Effector memory CD4-positive, alpha-beta T cell (primary cell): Measurements from ENCODE around the gene STK24.

ENCODE experiments used
- DNase-seq, 3 donors: peaks; one replicate each; pipeline ENCODE4 v3.0.0-alpha.2; 2020
- H3K27ac ChIP-seq: 2 replicates; pipeline ENCODE4 v1.7.0; 2013; ENCODE audit warnings: mild to moderate bottlenecking, low read length, moderate library complexity; ENCODE audit not compliant: insufficient read depth, poor library complexity, severe bottlenecking
- H3K27me3 ChIP-seq: replicated peaks from 2 replicates; pipeline ENCODE4 v1.7.0; 2013; ENCODE audit warnings: mild to moderate bottlenecking, low read length; ENCODE audit not compliant: insufficient read depth, control insufficient read depth, poor library complexity, severe bottlenecking
- H3K36me3 ChIP-seq: 2 replicates; pipeline ENCODE4 v1.7.0; 2013; ENCODE audit warnings: mild to moderate bottlenecking, low read length, moderate library complexity; ENCODE audit not compliant: control insufficient read depth, insufficient read depth
- H3K4me1 ChIP-seq: 2 replicates; pipeline ENCODE4 v1.7.0; 2013; ENCODE audit warnings: low read length, mild to moderate bottlenecking; ENCODE audit not compliant: control insufficient read depth, insufficient read depth, poor library complexity, severe bottlenecking
- H3K4me3 ChIP-seq: 2 replicates; pipeline ENCODE4 v1.7.0; 2013; ENCODE audit warnings: low read length, low read depth, mild to moderate bottlenecking; ENCODE audit not compliant: insufficient read depth, poor library complexity, severe bottlenecking
- H3K9me3 ChIP-seq: 2 replicates; pipeline ENCODE4 v1.7.0; 2013; ENCODE audit warnings: mild to moderate bottlenecking, low read length, moderate library complexity; ENCODE audit not compliant: control insufficient read depth

Gene STK24

GRCh38 chr13:98524793-98525192 is 52.1 kb downstream of the STK24 start:
- no peaks in the 10 kb centered on the region for H3K9me3 ChIP-seq
- H3K27me3 ChIP-seq: no peaks in the 10 kb centered on the region
- no peak for DNase-seq
- H3K27ac ChIP-seq: peak overlapping the region; percentile 59
- peaks cover 66% of the 10 kb centered on the region for H3K4me1 ChIP-seq
- no peaks in the 10 kb centered on the region for H3K36me3 ChIP-seq
- H3K4me3 ChIP-seq: no peak overlapping the region

- Histone ChIP-seq H3K4me1 (peaks cover 62% of the 10 kb centered on the region), H3K9me3 (no peaks in the 10 kb centered on the region), H3K36me3 (no peaks in the 10 kb centered on the region), H3K27ac (peak overlapping the region; percentile 59), H3K4me3 (no peak overlapping the region), H3K27me3 (no peaks in the 10 kb centered on the region)
- DNase-seq: peak; percentile 24 to 66 (median 41)
Measured at GRCh38 chr13:98524391-98524790, 52.5 kb downstream of the STK24 start.

- Histone ChIP-seq H3K4me1 (peaks cover 55% of the 10 kb centered on the region), H3K27me3 (no peaks in the 10 kb centered on the region), H3K4me3 (no peak overlapping the region), H3K27ac (peak overlapping the region; percentile 59), H3K9me3 (no peaks in the 10 kb centered on the region), H3K36me3 (no peaks in the 10 kb centered on the region)
- DNase-seq: no peak
Measured at GRCh38 chr13:98523455-98524102, 53.3 kb downstream of the STK24 start.

GRCh38 chr13:98522371-98522770 is 54.5 kb downstream of the STK24 start:
- Histone ChIP-seq H3K27me3 (no peaks in the 10 kb centered on the region), H3K4me1 (peaks cover 59% of the 10 kb centered on the region), H3K9me3 (no peaks in the 10 kb centered on the region), H3K36me3 (no peaks in the 10 kb centered on the region), H3K27ac (peak overlapping the region; percentile 59), H3K4me3 (no peak overlapping the region)
- DNase-seq: no peak

- Histone ChIP-seq H3K36me3 (no peaks in the 10 kb centered on the region), H3K27ac (peak overlapping the region; percentile 10), H3K9me3 (no peaks in the 10 kb centered on the region), H3K4me3 (no peak overlapping the region), H3K4me1 (peaks cover 63% of the 10 kb centered on the region), H3K27me3 (no peaks in the 10 kb centered on the region)
- no peak for DNase-seq
Measured at GRCh38 chr13:98521461-98522247, 55.3 kb downstream of the STK24 start.

GRCh38 chr13:98520674-98521449 is 56.0 kb downstream of the STK24 start:
- Histone ChIP-seq H3K27ac (no peak overlapping the region), H3K4me3 (no peak overlapping the region), H3K4me1 (peaks cover 63% of the 10 kb centered on the region), H3K9me3 (no peaks in the 10 kb centered on the region), H3K36me3 (no peaks in the 10 kb centered on the region), H3K27me3 (no peaks in the 10 kb centered on the region)
- no peak for DNase-seq

GRCh38 chr13:98519976-98520375 is 56.9 kb downstream of the STK24 start:
- peak overlapping the region; percentile 19 for H3K27ac ChIP-seq

GRCh38 chr13:98517576-98518310 is 59.2 kb downstream of the STK24 start:
- H3K9me3 ChIP-seq: no peaks in the 10 kb centered on the region
- peak overlapping the region; percentile 56 for H3K27ac ChIP-seq
- DNase-seq: peak; percentile 49 to 52 (median 50)
- H3K4me1 ChIP-seq: peaks cover 47% of the 10 kb centered on the region
- H3K27me3 ChIP-seq: no peaks in the 10 kb centered on the region
- no peaks in the 10 kb centered on the region for H3K36me3 ChIP-seq
- H3K4me3 ChIP-seq: no peak overlapping the region

More at GRCh38 chr13:98519976-98520375, 56.9 kb downstream of the STK24 start:
- H3K27me3 ChIP-seq: no peaks in the 10 kb centered on the region
- H3K4me3 ChIP-seq: no peak overlapping the region
- no peaks in the 10 kb centered on the region for H3K9me3 ChIP-seq
- peaks cover 57% of the 10 kb centered on the region for H3K4me1 ChIP-seq
- H3K36me3 ChIP-seq: no peaks in the 10 kb centered on the region
- no peak for DNase-seq

- DNase-seq: no peak
- peaks cover 43% of the 10 kb centered on the region for H3K4me1 ChIP-seq
- H3K36me3 ChIP-seq: no peaks in the 10 kb centered on the region
- H3K4me3 ChIP-seq: no peak overlapping the region
- H3K27ac ChIP-seq: peak overlapping the region; percentile 37
- H3K27me3 ChIP-seq: no peaks in the 10 kb centered on the region
- H3K9me3 ChIP-seq: no peaks in the 10 kb centered on the region
Measured at GRCh38 chr13:98515818-98516465, 61.0 kb downstream of the STK24 start.
